Right lobe of liver (tissue), 6 donors: ENCODE measurements around the gene SKIC3. TPM values are rescaled to one million over a fixed set of nuclear protein-coding genes. Genes with fewer than 3 reads are reported as not detected.

Experiments used
- ATAC-seq, 4 donors: fragments of 200-7000 bp; cut with Tn5 transposase; one replicate each; pipeline ENCODE4 v1.9.1; 2020; ENCODE audit warnings: mild to moderate bottlenecking in 4 of 4, moderate library complexity in 4 of 4
- DNase-seq, 3 donors: peaks; one replicate each; pipeline ENCODE4 v3.0.0-alpha.2; 2020
- H3K27ac ChIP-seq, 3 donors: fragments of 200-600 bp; one replicate each; pipeline ENCODE4 v1.8.0; 2022
- H3K27me3 ChIP-seq, 2 donors: fragments of 200-600 bp; one replicate each; pipeline ENCODE4 v1.8.0; 2022
- H3K36me3 ChIP-seq, 4 donors: fragments of 200-600 bp; sonication (generic) in 1 of 4; one replicate each; pipeline versions ENCODE4 v1.5.1 to v1.8.0; 2017 to 2022; ENCODE audit warnings: control low read depth in 1 of 4
- H3K4me1 ChIP-seq, 4 donors: fragments of 200-600 bp; sonication (generic) in 1 of 4; one replicate each; pipeline versions ENCODE4 v1.5.1 to v1.8.0; 2017 to 2022; ENCODE audit warnings: control low read depth in 1 of 4
- H3K4me3 ChIP-seq, 3 donors: fragments of 200-600 bp; one replicate each; pipeline ENCODE4 v1.8.0; 2022
- H3K9me3 ChIP-seq, 4 donors: fragments of 200-600 bp; sonication (generic) in 1 of 4; one replicate each; pipeline versions ENCODE4 v1.5.1 to v1.8.0; 2017 to 2022; ENCODE audit warnings: control low read depth in 1 of 4
- CTCF ChIP-seq, 4 donors: fragments of 200-600 bp in 3 of 4; fragments of 450-650 bp in 1 of 4; IDR thresholded peaks; one replicate each; pipeline versions ENCODE4 v1.5.1 to v1.8.0; 2016 to 2022; ENCODE audit warnings: antibody characterized with exemption in 4 of 4, mild to moderate bottlenecking in 2 of 4
- POLR2A ChIP-seq: fragments of 450-650 bp; IDR thresholded peaks from one replicate; pipeline ENCODE4 v1.6.1; 2017; ENCODE audit warnings: antibody characterized with exemption, mild to moderate bottlenecking
- WGBS: methylation state at CpG from one replicate; pipeline ENCODE4 v1.1.6; 2018; ENCODE audit warnings: low coverage, low lambda C conversion rate; ENCODE audit not compliant: insufficient coverage; ENCODE audit errors: missing lambda C conversion rate; 5-methylcytosine and 5-hydroxymethylcytosine counted together
- intact Hi-C, 2 donors: fragments of 100-400 bp; cut with DNase I; formaldehyde crosslinking; loops; one replicate each; pipeline versions ENCODE4 v1.11.2 to v1.14.1; 2022
- total RNA-seq, 6 experiments: library from RNA; depleted of rRNA in 2 of 6; stranded (reverse); fragments of >200 nt in 2 of 6; fragmentation: NEBNext Ultra II Directional in 3 of 6; extraction: Animal tissue kit (Norgen Biotek cat#: 25700) in 3 of 6; gene quantifications; one replicate each; pipeline versions ENCODE4 v1.1.0 to v1.2.4, GENCODE V29; 2016 to 2023
- donor health status: DM: no; HTN: yes; CAD: no.
- donor health status: DM: no; HTN: no; CAD: no.
- donor health status: DM: no; HTN: no; CAD: no.
- donor health status: DM: no; HTN: yes; CAD: no.
- donor health status: DM: no; HTN: yes; CAD: no.

Gene SKIC3
- total RNA-seq, 6 experiments from 2014 or later, result 29.0 to 42.2 (median 38.0) TPM

DNA sequence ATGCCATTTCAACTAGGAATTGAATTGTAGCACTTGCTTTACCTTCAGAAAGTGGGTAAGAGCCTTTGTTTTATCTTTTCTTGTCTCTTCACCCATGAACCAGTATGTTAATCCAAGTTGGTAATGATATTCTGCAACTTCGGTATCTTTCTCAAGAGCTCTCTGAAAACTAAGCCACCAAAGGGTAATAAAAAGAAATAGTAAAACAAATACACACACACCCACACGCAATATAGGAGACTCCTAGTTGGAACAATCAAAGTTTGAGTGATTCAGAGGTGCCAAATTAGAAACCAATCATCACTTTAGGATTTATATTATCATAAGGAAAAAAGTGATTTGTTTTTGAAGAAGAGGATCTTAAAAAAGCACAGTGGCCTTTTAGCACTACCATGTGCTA lies 30.4 kb downstream of the SKIC3 start:
- intact Hi-C loops, result no loop called here
- Histone ChIP-seq H3K27ac (no peak overlapping the region), H3K4me1 (no peaks in the 10 kb centered on the region), H3K9me3 (no peaks in the 10 kb centered on the region), H3K4me3 (no peak overlapping the region), H3K27me3 (no peaks in the 10 kb centered on the region), H3K36me3 (peaks cover 0 to 66% (median 7%) of the 10 kb centered on the region in 4 donors)
- DNase-seq (no peak), ATAC-seq (no peak)
- 88% methylated on average over 2 of the region's 2 CpGs for WGBS
- no peak for TF ChIP-seq POLR2A
- no peak for TF ChIP-seq CTCF (IDR thresholded peaks at IDR 0.05)

DNA sequence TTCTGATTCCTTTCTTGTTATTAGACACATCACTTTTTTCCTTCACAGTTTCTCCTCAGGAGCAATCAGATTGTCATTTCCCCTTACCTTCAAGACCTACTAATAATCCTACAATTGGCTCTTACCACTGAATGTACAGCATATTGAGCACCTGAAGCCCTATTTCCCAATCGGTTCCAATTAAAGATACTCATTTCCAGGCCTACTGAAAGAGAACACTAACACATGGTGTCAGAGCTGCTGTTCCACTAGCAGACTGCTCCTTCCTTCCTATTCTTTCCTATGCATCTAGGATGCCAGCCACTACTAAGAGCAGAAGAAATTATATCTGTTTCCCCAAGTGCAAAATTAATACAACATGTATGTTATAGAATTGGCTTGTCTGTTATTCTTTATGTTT lies 34.6 kb downstream of the SKIC3 start:
- H3K9me3 ChIP-seq, result no peaks in the 10 kb centered on the region
- no peak overlapping the region for H3K4me3 ChIP-seq
- H3K36me3 ChIP-seq, result peaks cover 0 to 65% (median 16%) of the 10 kb centered on the region in 4 donors
- TF ChIP-seq CTCF (IDR thresholded peaks at IDR 0.05) (no peak), POLR2A (no peak)
- H3K4me1 ChIP-seq, result no peaks in the 10 kb centered on the region
- ATAC-seq, result no peak
- no peaks in the 10 kb centered on the region for H3K27me3 ChIP-seq
- 89% methylated on average over 1 of the region's 1 CpG for WGBS
- no peak overlapping the region for H3K27ac ChIP-seq
- intact Hi-C loops, result no loop called here
- DNase-seq, result no peak

GRCh38 chr5:95519681-95520080 lies 35.1 kb downstream of the SKIC3 start:
- H3K27me3 ChIP-seq, result no peaks in the 10 kb centered on the region
- WGBS, result 90% methylated on average over 1 of the region's 1 CpG
- H3K36me3 ChIP-seq, result peaks cover under 1 to 65% (median 15%) of the 10 kb centered on the region in 4 donors
- H3K9me3 ChIP-seq, result no peaks in the 10 kb centered on the region
- H3K4me1 ChIP-seq, result no peaks in the 10 kb centered on the region
- H3K27ac ChIP-seq, result no peak overlapping the region
- no peak overlapping the region for H3K4me3 ChIP-seq
- intact Hi-C loops, result no loop called here
- DNase-seq, result no peak
- no peak for ATAC-seq
- TF ChIP-seq CTCF (IDR thresholded peaks at IDR 0.05) (no peak), POLR2A (no peak)

- Histone ChIP-seq H3K9me3 (no peaks in the 10 kb centered on the region), H3K27ac (no peak overlapping the region), H3K36me3 (peaks cover 4 to 68% (median 17%) of the 10 kb centered on the region in 4 donors), H3K4me3 (no peak overlapping the region), H3K27me3 (no peaks in the 10 kb centered on the region), H3K4me1 (no peaks in the 10 kb centered on the region)
- 88% methylated on average over 1 of the region's 1 CpG for WGBS
- ATAC-seq, result no peak
- DNase-seq, result no peak
- intact Hi-C loops, result no loop called here
- TF ChIP-seq CTCF (IDR thresholded peaks at IDR 0.05), result no peak
- TF ChIP-seq POLR2A, result no peak
These were observed 35.6 kb downstream of the SKIC3 start for GRCh38 chr5:95519151-95519550.

- Histone ChIP-seq H3K4me1 (no peaks in the 10 kb centered on the region), H3K27me3 (no peaks in the 10 kb centered on the region), H3K27ac (no peak overlapping the region), H3K9me3 (no peaks in the 10 kb centered on the region), H3K36me3 (peaks cover 4 to 68% (median 19%) of the 10 kb centered on the region in 4 donors), H3K4me3 (no peak overlapping the region)
- no peak for DNase-seq
- TF ChIP-seq POLR2A, result no peak
- WGBS, result 94% methylated on average over 2 of the region's 2 CpGs
- intact Hi-C loops, result no loop called here
- no peak for ATAC-seq
These were observed 36.4 kb downstream of the SKIC3 start for GRCh38 chr5:95518417-95518816.
